ENCODE measurements around the gene NYAP1. TPM values are rescaled to one million over a fixed set of nuclear protein-coding genes. Genes with fewer than 3 reads are reported as not detected.

Gene NYAP1
- total and polyA plus RNA-seq, 2 of the 8 experiments (the other 6 are each of a cell fraction or from before 2014, with no cell fraction given): 1.9 to 4.6 TPM

GRCh38 chr7:100483090-100483721 is 521 bp upstream of the NYAP1 start:
- H2BK5ac ChIP-seq (ENCODE audit: low read depth, low read length): no peak overlapping the region; the same call in 1 of the 2 replicates
- no peak overlapping the region for H4K5ac ChIP-seq (ENCODE audit: insufficient read length, low read depth, low read length)
- H4K8ac ChIP-seq (ENCODE audit: extremely low read depth, insufficient read depth, low read length): no peak overlapping the region; the same call in 1 of the 2 replicates
- H3K23me2 ChIP-seq (ENCODE audit: low read depth, low read length): peaks cover 9% of the 10 kb centered on the region; the same call in 1 of the 2 replicates
- FAIRE-seq (no peak), DNase-seq (ENCODE audit: low read depth in 1 of 2, low spot score in 2 of 2) (peak in 1 of 2 experiments; percentile 97)
- peaks cover 0 to 10% (median 6%) of the 10 kb centered on the region in 4 experiments; a peak in 5 of 7 replicates for H3K4me1 ChIP-seq (replicated peaks in 1 of 4; ENCODE audit: control insufficient read depth in 3 of 4, insufficient read depth in 4 of 4, low read length in 3 of 4)
- 4% methylated on average over 41 of the region's 79 CpGs; no CpG with 5 or more reads in 1 of the 2 experiments for WGBS, 2 experiments (ENCODE audit: extremely low coverage in 1 of 2, insufficient coverage in 1 of 2, insufficient read length in 1 of 2, insufficient replicate concordance in 2 of 2, low coverage in 1 of 2, low lambda C conversion rate in 2 of 2, missing lambda C conversion rate in 1 of 2)
- H3K56ac ChIP-seq (replicated peaks; ENCODE audit: insufficient read length, low read depth, low read length): no peak overlapping the region
- H3K36me3 ChIP-seq (ENCODE audit: control insufficient read depth in 2 of 4, insufficient read depth in 4 of 4, low read length in 3 of 4): peaks cover 0 to under 1% (median 0%) of the 10 kb centered on the region in 4 experiments; a peak in 2 of 8 replicates
- no peak overlapping the region for H2BK120ac ChIP-seq (replicated peaks; ENCODE audit: low read depth, low read length)
- H3K9ac ChIP-seq (replicated peaks in 1 of 4; ENCODE audit: extremely low read depth in 1 of 4, low read depth in 3 of 4, low read length in 3 of 4): no peak overlapping the region
- H2AFZ ChIP-seq (ENCODE audit: low read length): 0 out of 2 replicates have a peak overlapping the region, but pooled peaks have one; percentile 1
- no peak overlapping the region for H2BK12ac ChIP-seq (ENCODE audit: low read depth, low read length)
- H3K14ac ChIP-seq (ENCODE audit: insufficient read length): no peak overlapping the region
- H3K79me2 ChIP-seq (ENCODE audit: control insufficient read depth in 1 of 2, insufficient read depth in 2 of 2, low read length in 2 of 2): no peaks in the 10 kb centered on the region; a peak in 1 of 4 replicates
- H3K27ac ChIP-seq (ENCODE audit: low read depth, low read length): no peak overlapping the region
- no peaks in the 10 kb centered on the region for H3K79me1 ChIP-seq (ENCODE audit: low read depth, low read length)
- POLR2A ChIA-PET (ENCODE audit: partially characterized antibody): interaction anchor here (0.6 to 1.7 kb wide), 5 partner anchors 10 to 120 kb away, joined by 3 to 5 read pairs (median 4); no protein-coding TSS in a partner anchor
- no peaks in the 10 kb centered on the region for H3K9me3 ChIP-seq (ENCODE audit: insufficient read depth in 2 of 2, low read depth in 1 of 2, low read length in 1 of 2)
- peak overlapping the region; percentile 8 to 82 for H3K4me2 ChIP-seq (ENCODE audit: insufficient read depth in 1 of 2, low read depth in 2 of 2, low read length in 2 of 2)
- no peak overlapping the region for H2BK20ac ChIP-seq (ENCODE audit: low read length)
- H3K18ac ChIP-seq (ENCODE audit: extremely low read depth, low read length): peak overlapping the region; percentile 38
- no peak overlapping the region for H3K4ac ChIP-seq (replicated peaks; ENCODE audit: insufficient read length, low read depth, low read length)
- H2BK15ac ChIP-seq (ENCODE audit: low read length): no peak overlapping the region
- H4K91ac ChIP-seq (replicated peaks; ENCODE audit: insufficient read length, low read length): no peak overlapping the region
- H3K4me3 ChIP-seq (ENCODE audit: extremely low read depth in 1 of 4, insufficient read depth in 2 of 4, low read depth in 3 of 4, low read length in 4 of 4): peak overlapping the region; percentile 68 to 80 (median 72)
- H2AK5ac ChIP-seq (ENCODE audit: low read depth, low read length): no peak overlapping the region
- no peaks in the 10 kb centered on the region for H3K27me3 ChIP-seq (replicated peaks in 1 of 4; ENCODE audit: control insufficient read depth in 3 of 4, extremely low read depth in 1 of 4, insufficient read depth in 3 of 4, low read length in 3 of 4)
- CTCF ChIA-PET (ENCODE audit: partially characterized antibody): interaction anchor here (0.6 to 11.3 kb wide), 21 partner anchors 9 to 159 kb away, joined by 3 to 152 read pairs (median 4); partner anchors contain the start of genes MOSPD3 and SPACDR
- no peaks in the 10 kb centered on the region for H4K20me1 ChIP-seq (replicated peaks in 1 of 2; ENCODE audit: control insufficient read depth in 1 of 2, insufficient read depth in 2 of 2, low read length in 2 of 2)
- H3K23ac ChIP-seq (ENCODE audit: insufficient read length): no peak overlapping the region
- peak in 1 of 2 experiments; percentile 68; a peak in 1 of 4 replicates for TF ChIP-seq SIN3A (conservative IDR thresholded peaks at IDR 0.05 in 1 of 2, IDR thresholded peaks at IDR 0.05 in 1 of 2; ENCODE audit: low read depth in 1 of 2, low read length in 2 of 2)
- TF ChIP-seq BCL11A (IDR thresholded peaks at IDR 0.05; ENCODE audit: low read depth in 2 of 2, low read length in 2 of 2): no peak
- peak; percentile 72 for TF ChIP-seq CREB1 (IDR thresholded peaks at IDR 0.05)
- TF ChIP-seq EGR1 (IDR thresholded peaks at IDR 0.05; ENCODE audit: borderline replicate concordance, low read depth, low read length): peak; percentile 90
- 0 out of 2 replicates have a peak, but pooled peaks have one; percentile 16 for TF ChIP-seq RFX5 (IDR thresholded peaks at IDR 0.05; ENCODE audit: borderline replicate concordance, low read depth, low read length)
- TF ChIP-seq CTBP2 (IDR thresholded peaks at IDR 0.05; ENCODE audit: borderline replicate concordance, insufficient read depth, insufficient read length, low read length): peak; percentile 64
- TF ChIP-seq GABPA (IDR thresholded peaks at IDR 0.05; ENCODE audit: borderline replicate concordance, insufficient read depth, low read length): 0 out of 2 replicates have a peak, but pooled peaks have one; percentile 32
- no peak for TF ChIP-seq ATF2 (IDR thresholded peaks at IDR 0.05; ENCODE audit: low read length)

Data from H1 (cell line).